ENCODE measurements around the gene PHF23.

Gene PHF23

GRCh38 chr17:7219812-7220592 lies 19.3 kb downstream of the PHF23 start, which contains the start of the genes ACADVL and DLG4:
Gene ACADVL (plus strand): TSS chr17:7219938. CDS start chr17:7219985, 47 bp downstream.
Gene DLG4 (minus strand): TSS chr17:7219836.
- FAIRE-seq: peak; percentile 85

- no peak for FAIRE-seq
Observed at GRCh38 chr17:7219229-7219811, 19.9 kb downstream of the PHF23 start.

DNA sequence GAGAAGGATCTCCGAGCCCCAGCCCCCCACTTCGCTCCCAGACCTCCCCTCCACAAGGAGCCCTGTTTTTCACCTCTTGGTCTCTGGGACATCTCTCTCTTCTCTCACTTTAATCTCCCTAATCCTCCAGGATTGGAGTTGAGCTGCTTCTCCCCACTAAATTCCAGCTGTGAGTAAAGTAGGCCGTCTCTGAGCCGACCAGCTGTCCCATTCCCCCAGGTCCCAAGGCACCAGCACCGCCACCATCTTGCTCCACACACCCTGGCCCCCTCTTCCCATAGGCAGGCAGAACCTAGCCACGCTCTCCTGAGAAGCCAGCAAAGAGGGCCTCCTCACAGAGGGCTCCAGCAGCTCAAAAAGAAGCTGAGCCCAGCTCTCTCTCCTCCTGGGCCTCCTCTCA lies 20.5 kb downstream of the PHF23 start:
- no peak for FAIRE-seq

DNA sequence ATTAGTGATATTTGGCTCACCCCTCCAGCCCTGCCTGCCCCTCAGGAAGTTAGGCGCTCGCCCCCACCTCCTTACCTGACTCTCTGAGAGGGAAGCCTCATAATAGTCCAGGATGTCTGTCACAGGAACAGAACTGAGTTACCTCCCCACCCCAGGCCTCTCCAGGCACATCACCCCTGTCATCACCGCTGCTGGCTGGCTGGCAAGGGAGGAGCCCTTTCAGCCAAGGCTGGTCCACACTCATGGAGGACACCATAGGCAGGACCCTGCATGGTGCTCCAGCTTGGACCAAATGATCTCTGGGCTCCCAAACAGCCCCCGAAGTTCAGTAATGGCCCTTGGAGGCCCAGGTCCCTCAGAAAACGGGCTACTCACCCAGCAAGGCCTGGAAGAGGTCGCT lies 21.1 kb downstream of the PHF23 start:
- FAIRE-seq: no peak

DNA sequence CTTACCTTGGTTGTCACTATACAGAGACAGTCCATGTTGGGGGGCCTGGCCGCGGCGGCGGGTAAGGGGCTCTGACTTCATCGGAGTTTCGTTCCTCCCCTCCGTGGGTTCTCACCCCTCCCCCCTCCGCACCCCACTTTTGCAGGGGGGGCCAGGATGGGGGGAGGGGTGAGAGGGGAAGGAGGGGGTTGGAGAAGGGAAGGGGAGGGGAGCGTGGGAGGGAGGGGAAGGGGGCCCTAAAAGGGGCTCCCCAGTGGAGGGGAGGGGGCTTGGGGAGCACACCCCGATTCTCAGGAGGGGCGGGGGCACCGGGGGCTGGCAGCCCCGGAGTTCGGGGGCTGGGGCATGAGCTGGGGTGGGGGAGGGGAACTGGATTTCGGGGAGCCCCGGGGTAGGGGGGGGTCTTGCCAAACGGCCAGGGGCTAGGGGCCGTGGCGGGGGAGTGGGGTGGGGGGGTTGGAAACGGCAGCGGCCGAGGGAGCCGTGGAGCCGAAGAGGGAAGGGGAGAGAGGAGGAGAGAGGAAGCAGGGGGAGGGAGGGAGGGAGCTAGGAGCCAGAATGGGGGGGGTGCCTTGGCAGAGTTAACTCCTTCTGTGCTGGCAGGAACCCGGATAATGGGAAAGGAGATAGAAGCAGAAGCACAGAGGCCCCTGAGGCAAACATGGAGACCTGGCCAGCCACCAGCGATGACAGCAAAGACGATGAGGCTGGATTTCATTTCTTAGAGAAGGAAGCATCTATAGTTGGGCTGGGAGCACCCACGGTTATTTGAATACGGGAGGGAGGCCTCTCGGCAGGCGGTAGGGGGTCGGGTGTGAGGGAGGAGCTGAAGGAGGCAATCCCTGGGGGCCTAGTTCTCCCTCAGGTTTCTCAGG lies 21.9 kb downstream of the PHF23 start:
- peak; percentile 8 for FAIRE-seq

DNA sequence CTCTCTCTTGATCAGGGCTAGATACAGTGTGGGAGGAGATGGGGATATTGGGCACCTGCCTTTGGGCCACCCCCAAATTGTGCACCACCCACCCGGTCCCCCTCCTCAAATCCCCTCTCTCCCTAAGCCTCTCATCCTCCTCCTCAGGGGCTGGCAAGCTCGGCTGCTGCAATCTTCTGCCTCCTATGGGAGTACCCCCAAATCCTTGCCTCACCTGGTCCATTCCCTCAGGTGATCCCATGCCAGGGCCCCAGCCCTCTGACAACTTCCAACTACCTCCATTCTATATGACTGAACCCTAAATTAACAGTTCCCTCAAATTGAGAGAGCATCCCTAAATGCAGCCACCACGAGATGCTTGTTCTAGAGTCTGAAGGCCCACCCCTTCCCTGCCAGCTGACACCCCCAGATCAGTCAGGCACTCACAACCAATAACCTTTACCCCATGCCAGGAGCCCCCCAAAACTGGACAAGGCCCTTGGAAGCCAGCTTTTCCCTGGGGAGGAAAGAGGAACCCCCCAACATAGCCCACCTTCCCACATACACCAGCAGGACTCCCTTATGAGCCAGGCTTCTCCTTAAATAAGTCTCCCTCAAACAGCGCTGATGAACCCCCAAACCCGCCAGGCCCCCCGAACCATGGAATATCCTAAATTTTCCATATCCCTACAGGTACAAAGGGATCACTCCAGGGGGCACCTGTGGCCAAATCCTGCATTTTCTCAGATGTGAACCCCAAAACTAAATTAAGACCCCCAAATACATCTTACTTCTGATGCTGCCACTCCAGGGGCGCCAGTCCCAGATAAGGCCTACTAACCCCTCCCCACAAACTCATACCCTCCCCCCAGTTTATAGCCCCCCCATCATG lies 22.8 kb downstream of the PHF23 start:
- no peak for FAIRE-seq

- FAIRE-seq: no peak
Observed at GRCh38 chr17:7215652-7216180, 23.5 kb downstream of the PHF23 start.

- no peak for FAIRE-seq
Observed at GRCh38 chr17:7215136-7215638, 24.1 kb downstream of the PHF23 start.

- FAIRE-seq: peak; percentile 99
Observed at GRCh38 chr17:7214300-7215135, 24.7 kb downstream of the PHF23 start.

GRCh38 chr17:7213895-7214299 lies 25.4 kb downstream of the PHF23 start:
- peak; percentile 13 for FAIRE-seq

DNA sequence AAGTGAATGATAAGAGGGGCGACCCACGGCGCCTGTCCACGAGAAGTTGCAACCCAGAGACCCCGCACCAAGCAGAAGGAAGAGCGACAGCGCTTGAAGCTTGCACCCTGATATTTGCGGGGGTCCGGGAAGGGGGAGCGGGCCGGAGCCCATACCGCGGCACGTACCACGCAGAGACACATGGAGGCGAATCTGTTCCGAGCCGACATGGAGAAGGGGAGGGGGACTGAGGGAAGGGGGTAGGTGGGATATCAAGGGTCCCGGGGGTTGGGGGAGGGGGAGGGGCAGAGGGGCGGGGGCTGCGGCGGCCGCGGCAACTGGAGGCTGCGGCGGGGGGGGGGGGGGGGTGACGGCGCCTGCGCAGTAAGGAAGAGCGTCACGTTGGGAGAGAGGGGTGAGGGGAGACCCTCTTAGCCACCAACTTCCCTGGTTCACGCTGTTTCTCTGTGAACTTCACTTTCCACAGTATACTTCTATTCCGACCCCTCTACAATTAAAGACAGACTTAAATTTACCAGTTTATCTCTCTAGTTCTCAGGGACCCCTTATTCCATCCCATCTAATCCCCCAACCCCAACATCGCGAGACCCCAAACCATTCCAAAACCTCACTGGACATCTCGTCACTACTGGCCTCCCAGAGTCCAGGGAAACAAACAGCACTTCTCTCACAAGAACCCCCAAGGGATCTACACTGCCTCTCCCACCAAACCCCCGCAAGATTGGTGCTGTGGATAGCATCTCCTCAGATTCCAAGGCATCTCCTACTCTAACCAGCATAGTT lies 27.6 kb downstream of the PHF23 start:
- no peak for FAIRE-seq

GRCh38 chr17:7208754-7209460 lies 30.4 kb downstream of the PHF23 start:
- no peak for FAIRE-seq

GRCh38 chr17:7208027-7208571 lies 31.2 kb downstream of the PHF23 start:
- no peak for FAIRE-seq

GRCh38 chr17:7207120-7208001 lies 31.9 kb downstream of the PHF23 start:
- FAIRE-seq: no peak

GRCh38 chr17:7205561-7205960 lies 33.7 kb downstream of the PHF23 start:
- no peak for FAIRE-seq

DNA sequence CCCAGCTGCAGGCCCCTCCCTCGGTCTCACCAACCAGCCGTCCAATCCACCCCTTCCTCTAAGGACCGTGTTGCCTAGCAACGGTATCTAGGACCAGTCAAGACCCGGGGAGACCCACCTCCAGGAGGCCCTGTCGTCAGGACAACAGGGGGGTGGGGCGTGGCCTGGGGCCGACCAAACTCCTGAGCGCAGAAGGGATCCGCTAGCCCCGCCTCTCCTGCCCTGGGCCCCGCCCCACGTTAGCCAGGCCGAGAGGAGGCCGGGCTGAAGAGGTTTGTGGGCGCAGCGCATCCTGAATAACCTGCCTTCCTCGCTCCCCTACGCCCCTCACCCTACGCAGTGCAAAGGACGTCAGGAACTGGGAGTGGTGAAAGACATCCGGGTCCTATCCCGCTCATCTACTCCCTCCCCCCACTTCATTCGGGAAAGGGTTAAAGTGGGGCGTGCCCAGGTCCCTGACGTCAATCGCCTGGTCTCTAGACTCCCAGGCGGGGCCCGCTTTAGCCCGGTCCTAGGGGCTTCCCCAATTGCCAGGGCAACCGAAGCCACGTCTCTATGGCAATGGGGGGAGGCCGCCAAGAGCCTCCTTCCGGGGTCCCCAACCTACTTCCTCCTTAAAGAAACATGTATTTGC lies 34.3 kb downstream of the PHF23 start:
- FAIRE-seq: no peak

DNA sequence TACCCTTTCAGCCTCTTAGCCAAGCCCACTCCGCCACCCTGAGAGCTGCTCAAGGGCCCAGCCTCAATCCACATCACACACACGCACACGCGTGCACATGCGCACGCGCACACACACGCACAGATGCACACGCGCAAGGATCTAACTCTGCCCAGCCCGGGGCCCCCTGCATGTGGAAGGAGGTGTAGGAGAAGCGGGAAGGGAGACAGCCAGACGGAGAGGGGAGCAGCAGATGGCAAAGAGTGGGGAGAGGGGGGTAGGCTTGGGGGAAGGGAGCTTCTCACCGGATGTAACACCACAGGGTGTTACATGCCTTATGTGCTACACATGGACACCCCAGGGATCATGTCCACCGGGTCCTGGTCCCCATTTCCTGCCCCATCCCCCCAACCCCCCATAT lies 34.9 kb downstream of the PHF23 start:
- no peak for FAIRE-seq

- no peak for FAIRE-seq
Observed at GRCh38 chr17:7203391-7203790, 35.9 kb downstream of the PHF23 start.

Measured in G401.6 (cell line).